Stimulated activated CD4-positive, alpha-beta T cell treated with anti-CD3 and anti-CD28 coated beads, Interleukin-4, amount 100 ng/mL, for 48 hours (primary cell): Measurements from ENCODE around the gene ZNF410.
A peak's percentile ranks its signal among the peaks of the same experiment; 100 is the strongest.

Experiments
- DNase-seq, 2 donors: peaks; one replicate each; pipeline ENCODE4 v3.0.0-alpha.2; 2020; ENCODE audit warnings: low read depth in 2 of 2

ZNF410 gene

DNA sequence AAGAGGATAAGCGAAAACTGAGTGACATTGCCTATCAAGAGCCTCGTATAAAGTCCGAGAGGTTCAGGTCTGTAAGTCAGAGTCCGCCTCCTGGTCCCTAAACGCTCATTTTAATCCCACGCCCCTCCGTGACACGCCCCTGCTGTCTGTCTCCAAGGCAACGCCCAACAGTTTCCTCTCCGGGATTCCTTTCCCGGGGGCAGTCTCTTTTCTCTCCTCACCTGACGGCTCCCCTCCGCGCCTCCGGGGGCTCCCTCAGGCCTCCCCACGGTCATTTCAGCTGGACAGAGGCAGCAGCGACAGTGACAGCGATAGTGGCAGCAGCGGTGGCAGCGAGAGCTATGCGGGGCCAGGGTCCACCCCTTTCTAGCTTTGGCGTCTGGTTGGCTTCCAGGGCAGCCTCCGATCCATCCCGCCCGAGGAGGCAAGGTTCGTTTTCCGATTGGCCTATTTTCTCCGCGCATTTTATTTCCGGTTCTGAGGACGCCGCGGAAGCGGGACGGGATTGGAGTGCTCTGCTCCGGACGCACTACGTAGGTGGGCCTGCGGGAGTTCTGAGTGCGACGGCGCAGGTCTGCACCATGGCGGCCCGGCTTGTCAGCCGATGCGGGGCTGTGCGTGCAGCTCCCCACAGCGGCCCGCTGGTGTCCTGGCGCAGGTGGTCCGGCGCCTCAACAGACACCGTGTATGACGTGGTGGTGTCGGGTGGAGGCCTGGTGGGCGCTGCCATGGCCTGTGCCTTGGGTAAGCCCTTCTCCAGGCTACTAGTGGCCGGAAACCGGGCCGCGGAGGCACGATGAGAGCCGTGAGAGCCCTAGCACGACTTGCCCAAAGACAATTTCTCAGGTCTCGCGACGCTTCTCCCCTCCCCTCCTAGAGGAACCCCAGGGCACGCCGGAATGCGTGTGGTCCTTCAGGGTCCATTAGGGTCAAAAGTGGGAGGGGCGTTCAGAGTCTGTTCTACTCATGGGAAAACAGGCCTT is 63.4 kb downstream of the ZNF410 start, which contains the start of the genes COQ6 and FAM161B:
COQ6 (plus strand) TSS at position 551 of the 983 bp plus-strand sequence; CDS start at position 582, 31 bp downstream.
FAM161B (minus strand) TSS at position 343 of the 983 bp plus-strand sequence; CDS start at position 275, 68 bp downstream.
- DNase-seq: peak; percentile 81 to 90

DNA sequence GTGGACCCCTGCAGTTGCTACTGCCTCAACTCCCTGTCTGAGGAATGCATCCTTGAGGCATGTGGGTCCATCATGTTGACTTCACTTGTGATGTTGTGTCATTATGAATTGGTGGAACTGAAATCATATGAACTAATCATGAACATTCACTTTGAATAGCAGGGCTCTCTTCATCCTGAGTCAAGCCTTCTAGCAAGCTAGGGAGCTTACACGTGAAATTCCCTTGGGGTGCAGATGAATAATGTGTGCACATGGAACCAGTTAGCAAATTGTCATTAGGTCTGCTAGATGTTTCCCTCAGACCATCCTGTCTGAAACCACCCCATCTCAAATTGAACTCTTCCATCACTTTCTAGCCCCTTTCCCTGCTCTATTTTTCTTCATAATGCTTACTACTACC is 67.1 kb downstream of the ZNF410 start:
- no peak for DNase-seq

DNA sequence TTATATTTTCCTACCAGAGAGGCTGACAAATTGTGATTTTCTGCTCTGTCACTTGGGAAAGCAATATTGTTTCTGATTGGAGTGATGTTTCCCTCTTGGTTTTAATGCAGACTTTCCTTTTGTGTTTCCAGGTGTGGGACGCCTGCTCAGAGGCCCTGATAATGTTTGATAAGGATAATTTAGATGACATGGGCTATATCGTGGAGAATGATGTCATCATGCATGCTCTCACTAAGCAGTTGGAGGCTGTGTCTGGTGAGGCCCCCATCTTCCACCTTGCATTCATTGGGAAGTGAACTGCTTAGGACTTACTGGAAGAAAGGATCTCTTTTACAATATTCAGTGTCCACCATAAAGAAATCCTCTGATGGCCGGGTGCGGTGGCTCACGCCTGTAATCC is 69.0 kb downstream of the ZNF410 start:
- DNase-seq: no peak

DNA sequence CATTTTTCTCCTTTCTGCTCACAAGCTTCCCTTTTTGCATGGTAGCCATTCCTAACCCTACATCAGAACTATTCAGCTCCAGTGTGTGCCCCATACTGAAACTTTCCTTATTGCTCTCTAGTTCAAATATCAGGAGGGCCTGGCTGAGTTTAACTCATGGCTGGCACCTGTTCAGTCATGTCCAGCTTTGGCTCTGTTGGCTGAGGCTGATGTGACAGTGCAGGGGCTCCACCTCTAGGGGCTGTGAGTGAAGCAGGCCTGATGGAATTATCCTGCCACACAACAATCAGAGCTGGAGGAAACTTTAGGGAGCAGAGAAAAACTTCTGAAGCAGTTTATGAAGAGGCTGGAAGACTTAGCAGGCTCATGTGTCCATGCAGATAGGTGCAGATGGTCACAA is 71.9 kb downstream of the ZNF410 start:
- DNase-seq: no peak

DNA sequence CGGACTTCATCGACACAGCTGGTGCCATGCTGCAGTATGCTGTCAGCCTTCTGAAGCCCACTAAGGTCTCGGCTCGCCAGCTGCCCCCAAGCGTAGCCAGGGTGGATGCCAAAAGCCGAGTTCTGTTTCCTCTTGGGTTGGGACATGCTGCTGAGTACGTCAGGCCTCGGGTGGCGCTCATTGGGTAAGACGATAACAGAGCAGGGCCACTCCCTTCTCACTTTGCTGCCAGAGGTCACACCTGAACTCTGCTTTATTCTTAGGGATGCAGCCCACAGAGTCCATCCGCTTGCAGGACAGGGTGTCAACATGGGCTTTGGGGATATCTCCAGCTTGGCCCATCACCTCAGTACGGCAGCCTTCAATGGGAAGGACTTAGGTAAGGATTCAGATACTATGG is 74.5 kb downstream of the ZNF410 start:
- DNase-seq: no peak

DNA sequence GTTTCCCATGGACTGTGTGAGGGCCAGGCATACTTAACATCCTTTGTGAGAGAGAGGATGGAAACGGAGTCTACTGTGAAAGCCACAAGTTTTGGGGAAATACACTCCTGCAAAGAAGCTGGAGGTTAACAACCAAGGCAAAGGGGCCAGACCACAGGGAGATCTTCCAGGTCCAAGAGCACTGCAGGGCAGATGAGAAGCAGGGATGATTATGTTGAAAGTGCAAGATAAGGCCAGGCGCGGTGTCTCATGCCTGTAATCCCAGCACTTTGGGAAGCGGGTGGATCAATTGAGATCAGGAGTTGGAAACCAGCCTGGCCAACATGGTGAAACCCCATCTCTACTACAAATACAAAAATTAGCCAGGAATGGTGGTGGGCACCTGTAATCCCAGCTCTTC is 78.6 kb downstream of the ZNF410 start:
- DNase-seq: no peak

DNA sequence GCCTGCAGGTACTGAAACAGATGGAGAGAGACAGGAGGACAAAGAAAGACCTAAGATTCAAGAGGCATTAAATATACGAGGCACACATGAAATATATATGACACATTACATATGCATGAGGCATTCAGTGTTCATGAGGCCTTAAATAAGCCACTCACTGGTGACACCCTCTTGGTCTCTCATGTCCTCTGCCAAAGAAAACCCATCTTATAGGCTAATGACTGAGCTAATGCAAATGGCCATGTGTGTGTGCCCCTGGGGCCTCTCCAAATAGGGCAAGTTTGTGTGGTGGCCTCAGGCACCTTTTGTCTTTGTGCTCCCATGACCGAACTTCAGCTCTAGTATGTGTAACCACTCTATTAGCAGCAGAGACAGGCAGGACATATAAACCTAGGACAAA is 82.2 kb downstream of the ZNF410 start:
- DNase-seq: no peak

DNA sequence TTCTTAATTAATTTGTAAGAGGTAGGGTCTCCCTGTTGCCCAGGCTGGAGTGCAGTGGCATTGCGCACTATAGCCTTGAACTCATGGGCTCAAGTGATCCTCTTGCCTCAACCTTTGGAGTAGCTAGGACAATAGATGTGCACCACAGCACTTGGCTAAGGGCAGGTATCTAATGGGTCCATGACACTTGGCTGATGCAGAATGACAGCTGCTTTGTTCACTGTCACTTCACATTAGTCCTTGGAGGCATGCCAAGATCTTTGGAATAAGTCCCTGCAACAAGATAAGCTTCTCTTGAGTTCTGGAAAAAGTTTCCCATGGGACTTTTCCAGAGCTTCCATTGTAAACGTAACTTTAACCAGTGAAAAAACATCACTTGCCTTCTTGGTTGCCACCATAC is 86.8 kb downstream of the ZNF410 start:
- no peak for DNase-seq

DNA sequence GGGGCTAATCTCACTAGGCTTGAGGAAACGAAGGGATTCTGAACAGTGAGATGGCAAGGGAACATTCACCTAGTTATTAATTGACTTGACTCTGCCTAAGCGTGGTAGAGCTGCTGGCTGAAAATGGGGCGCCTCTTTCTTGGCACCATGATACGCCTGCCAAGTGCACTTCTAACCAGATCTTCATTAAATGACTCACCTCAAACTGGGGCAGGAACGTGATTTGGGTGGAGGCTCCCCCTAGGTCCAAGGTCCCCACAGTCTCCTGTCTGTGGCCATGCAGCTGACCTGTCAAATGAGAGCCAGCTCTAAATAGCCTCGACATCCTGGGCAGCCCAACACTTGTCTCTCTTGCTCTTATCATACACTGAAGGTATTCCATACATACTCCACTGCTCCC is 89.5 kb downstream of the ZNF410 start:
- no peak for DNase-seq

DNA sequence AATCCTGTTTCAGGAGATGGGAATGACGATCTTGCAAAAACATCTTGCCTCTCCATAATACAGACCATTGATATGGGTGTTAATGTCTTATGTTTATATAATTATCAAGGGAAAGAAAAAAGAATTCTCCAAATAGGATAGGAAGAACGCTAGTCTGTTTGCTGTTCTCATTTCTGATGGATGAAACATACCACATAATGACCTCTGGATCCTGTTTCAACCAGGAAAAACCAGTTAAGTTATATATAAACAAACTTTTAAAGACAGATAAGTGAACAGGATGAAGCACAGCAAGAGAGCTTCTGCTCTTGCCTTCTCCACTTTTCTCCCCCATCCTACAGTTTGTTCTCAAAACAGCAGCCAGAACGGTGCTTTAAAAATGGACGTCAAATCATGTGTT is 91.2 kb downstream of the ZNF410 start:
- no peak for DNase-seq
